Measurements from ENCODE around the gene MAB21L1. TPM values are rescaled to one million over a fixed set of nuclear protein-coding genes. Genes with fewer than 3 reads are reported as not detected.

Gene MAB21L1
- total RNA-seq, 1 experiment from 2014 or later, result not detected

DNA sequence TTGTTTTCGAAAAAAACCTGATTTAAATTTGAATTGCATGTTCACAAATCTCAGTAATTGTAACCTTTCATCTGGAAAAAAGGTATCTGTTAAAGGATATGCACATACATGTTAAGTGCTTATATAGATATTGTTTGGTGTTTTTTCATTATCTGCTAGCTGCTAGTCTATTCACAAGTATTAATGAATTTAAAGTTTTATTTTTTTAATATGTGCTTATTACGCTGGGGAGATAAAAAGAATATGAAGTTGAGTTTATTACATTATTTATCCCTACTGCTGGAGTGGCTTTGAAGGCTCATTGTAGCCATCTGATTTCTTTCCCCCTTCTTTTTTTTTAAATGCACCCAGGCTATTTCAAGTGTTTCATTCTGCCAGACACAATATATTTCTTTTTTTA, 3.9 kb upstream of the MAB21L1 start:
- no peaks in the 10 kb centered on the region for H3K9me2 ChIP-seq (ENCODE audit: insufficient read depth)
- no peak overlapping the region for H2AFZ ChIP-seq (ENCODE audit: low read depth, low read length, poor library complexity, severe bottlenecking)
- no peaks in the 10 kb centered on the region for H3K4me1 ChIP-seq (ENCODE audit: control insufficient read depth in 1 of 2, insufficient read depth in 2 of 2, low read length in 2 of 2)
- H3K4me3 ChIP-seq (replicated peaks in 1 of 2; ENCODE audit: low read depth in 1 of 2, low read length in 2 of 2), result no peak overlapping the region
- ChIA-PET RAD21 (ENCODE audit: low non-redundant PET in 1 of 2, low total read pairs in 2 of 2, uncharacterized antibody in 2 of 2, unreplicated experiment in 2 of 2) (no interaction called here), POLR2A (no interaction called here), CTCF (no interaction called here)
- no peaks in the 10 kb centered on the region for H3K9me3 ChIP-seq (ENCODE audit: control insufficient read depth in 1 of 2, insufficient read depth in 1 of 2, low read depth in 1 of 2, low read length in 2 of 2)
- no peaks in the 10 kb centered on the region for H3K27me3 ChIP-seq (ENCODE audit: insufficient read depth, low read length)
- no peak for TF ChIP-seq TCF7L2 (IDR thresholded peaks at IDR 0.05; ENCODE audit: borderline replicate concordance, extremely low read depth, insufficient read depth, insufficient read length)
- TF ChIP-seq, protein P1, sequence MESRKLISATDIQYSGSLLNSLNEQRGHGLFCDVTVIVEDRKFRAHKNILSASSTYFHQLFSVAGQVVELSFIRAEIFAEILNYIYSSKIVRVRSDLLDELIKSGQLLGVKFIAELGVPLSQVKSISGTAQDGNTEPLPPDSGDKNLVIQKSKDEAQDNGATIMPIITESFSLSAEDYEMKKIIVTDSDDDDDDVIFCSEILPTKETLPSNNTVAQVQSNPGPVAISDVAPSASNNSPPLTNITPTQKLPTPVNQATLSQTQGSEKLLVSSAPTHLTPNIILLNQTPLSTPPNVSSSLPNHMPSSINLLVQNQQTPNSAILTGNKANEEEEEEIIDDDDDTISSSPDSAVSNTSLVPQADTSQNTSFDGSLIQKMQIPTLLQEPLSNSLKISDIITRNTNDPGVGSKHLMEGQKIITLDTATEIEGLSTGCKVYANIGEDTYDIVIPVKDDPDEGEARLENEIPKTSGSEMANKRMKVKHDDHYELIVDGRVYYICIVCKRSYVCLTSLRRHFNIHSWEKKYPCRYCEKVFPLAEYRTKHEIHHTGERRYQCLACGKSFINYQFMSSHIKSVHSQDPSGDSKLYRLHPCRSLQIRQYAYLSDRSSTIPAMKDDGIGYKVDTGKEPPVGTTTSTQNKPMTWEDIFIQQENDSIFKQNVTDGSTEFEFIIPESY (IDR thresholded peaks at IDR 0.05; ENCODE audit: extremely low read depth, insufficient replicate concordance, low read length), result no peak
- TF ChIP-seq ELF1 (IDR thresholded peaks at IDR 0.05; ENCODE audit: borderline replicate concordance, low read depth), result no peak
- no peak for TF ChIP-seq CBX3 (IDR thresholded peaks at IDR 0.05; ENCODE audit: low read depth)
- no peak for TF ChIP-seq EGR1 (IDR thresholded peaks at IDR 0.05; ENCODE audit: low read depth)
- TF ChIP-seq, protein P2, sequence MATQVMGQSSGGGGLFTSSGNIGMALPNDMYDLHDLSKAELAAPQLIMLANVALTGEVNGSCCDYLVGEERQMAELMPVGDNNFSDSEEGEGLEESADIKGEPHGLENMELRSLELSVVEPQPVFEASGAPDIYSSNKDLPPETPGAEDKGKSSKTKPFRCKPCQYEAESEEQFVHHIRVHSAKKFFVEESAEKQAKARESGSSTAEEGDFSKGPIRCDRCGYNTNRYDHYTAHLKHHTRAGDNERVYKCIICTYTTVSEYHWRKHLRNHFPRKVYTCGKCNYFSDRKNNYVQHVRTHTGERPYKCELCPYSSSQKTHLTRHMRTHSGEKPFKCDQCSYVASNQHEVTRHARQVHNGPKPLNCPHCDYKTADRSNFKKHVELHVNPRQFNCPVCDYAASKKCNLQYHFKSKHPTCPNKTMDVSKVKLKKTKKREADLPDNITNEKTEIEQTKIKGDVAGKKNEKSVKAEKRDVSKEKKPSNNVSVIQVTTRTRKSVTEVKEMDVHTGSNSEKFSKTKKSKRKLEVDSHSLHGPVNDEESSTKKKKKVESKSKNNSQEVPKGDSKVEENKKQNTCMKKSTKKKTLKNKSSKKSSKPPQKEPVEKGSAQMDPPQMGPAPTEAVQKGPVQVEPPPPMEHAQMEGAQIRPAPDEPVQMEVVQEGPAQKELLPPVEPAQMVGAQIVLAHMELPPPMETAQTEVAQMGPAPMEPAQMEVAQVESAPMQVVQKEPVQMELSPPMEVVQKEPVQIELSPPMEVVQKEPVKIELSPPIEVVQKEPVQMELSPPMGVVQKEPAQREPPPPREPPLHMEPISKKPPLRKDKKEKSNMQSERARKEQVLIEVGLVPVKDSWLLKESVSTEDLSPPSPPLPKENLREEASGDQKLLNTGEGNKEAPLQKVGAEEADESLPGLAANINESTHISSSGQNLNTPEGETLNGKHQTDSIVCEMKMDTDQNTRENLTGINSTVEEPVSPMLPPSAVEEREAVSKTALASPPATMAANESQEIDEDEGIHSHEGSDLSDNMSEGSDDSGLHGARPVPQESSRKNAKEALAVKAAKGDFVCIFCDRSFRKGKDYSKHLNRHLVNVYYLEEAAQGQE (IDR thresholded peaks at IDR 0.05; ENCODE audit: low read depth), result no peak
- no peak for TF ChIP-seq POLR2AphosphoS5 (IDR thresholded peaks at IDR 0.05; ENCODE audit: low read depth, low read length)
- TF ChIP-seq CEBPB (IDR thresholded peaks at IDR 0.05; ENCODE audit: low read depth), result no peak
- no peak for TF ChIP-seq SIN3A (IDR thresholded peaks at IDR 0.05; ENCODE audit: low read depth)
- no peak overlapping the region for H3K9ac ChIP-seq (ENCODE audit: low read length)
- no peak for DNase-seq (ENCODE audit: low read depth, low spot score)
- H4K20me1 ChIP-seq (ENCODE audit: insufficient read depth), result no peaks in the 10 kb centered on the region
- ATAC-seq, result no peak
- intact Hi-C loops (cut with micrococcal nuclease), result no loop called here
- H3K36me3 ChIP-seq (ENCODE audit: control insufficient read depth in 1 of 2, insufficient read depth in 2 of 2, low read length in 2 of 2), result no peaks in the 10 kb centered on the region
- BruUV-seq (replicated peaks), result no TSS peak
- no peaks in the 10 kb centered on the region for H3K79me2 ChIP-seq (ENCODE audit: insufficient read depth, low read length)
- no peak overlapping the region for H3K4me2 ChIP-seq (ENCODE audit: low read length)
- H3K27ac ChIP-seq (ENCODE audit: low read depth, low read length), result no peak overlapping the region
